Right cardiac atrium (tissue), 5 donors: ENCODE data around the gene ZNRD2. TPM values are rescaled to one million over a fixed set of nuclear protein-coding genes. Genes with fewer than 3 reads are reported as not detected.
"Not testable (repeated sequence)": the region's sequence is repeated elsewhere in the genome, so short reads cannot be mapped to it uniquely, and the experiment has no call there.

Experiments
- ATAC-seq, 2 donors: fragments of 200-7000 bp; cut with Tn5 transposase; one replicate each; pipeline versions ENCODE4 v1.8.0 to v1.9.1; 2020; ENCODE audit warnings: moderate library complexity in 2 of 2, mild to moderate bottlenecking in 1 of 2
- DNase-seq, 3 donors: peaks; one replicate each; pipeline ENCODE4 v3.0.0-alpha.2; 2020
- H3K27ac ChIP-seq: one replicate; pipeline ENCODE4 v1.5.1; 2013; ENCODE audit warnings: mild to moderate bottlenecking, low read length, control low read depth, moderate library complexity
- H3K27me3 ChIP-seq: one replicate; pipeline ENCODE4 v1.6.1; 2013; ENCODE audit not compliant: control insufficient read depth, insufficient read depth
- H3K4me1 ChIP-seq: one replicate; pipeline ENCODE4 v1.6.1; 2013; ENCODE audit warnings: low read length; ENCODE audit not compliant: control insufficient read depth, insufficient read depth
- H3K4me3 ChIP-seq: one replicate; pipeline ENCODE4 v1.5.1; 2013; ENCODE audit warnings: low read length, control low read depth
- H3K9me3 ChIP-seq: one replicate; pipeline ENCODE4 v1.6.1; 2013; ENCODE audit warnings: low read length; ENCODE audit not compliant: control insufficient read depth
- WGBS: extraction: QIAGEN DNeasy Blood & Tissue Kit; methylation state at CpG from one replicate; pipeline ENCODE4 v1.1.7; 2013; 5-methylcytosine and 5-hydroxymethylcytosine counted together
- intact Hi-C, 4 donors: fragments of 100-400 bp; cut with DNase I; formaldehyde crosslinking; loops; one replicate each; pipeline versions ENCODE4 v1.11.0 to v1.14.0; 2022 to 2023
- polyA plus RNA-seq: library from polyadenylated mRNA; stranded (reverse); fragments of 200-250 nt; gene quantifications from one replicate; pipeline ENCODE4 v1.2.3, GENCODE V29; 2013
- total RNA-seq, 4 donors: library from RNA; stranded (reverse); fragmentation: NEBNext Ultra II Directional; extraction: Animal tissue kit (Norgen Biotek cat#: 25700); gene quantifications; one replicate each; pipeline ENCODE4 v1.2.1, GENCODE V29; 2021
- donor health status: healthy with polysubstance abuse.
- donor health status: DM: no; HTN: yes; CAD: no.
- donor health status: DM: no; HTN: no; CAD: no.
- donor health status: DM: no; HTN: yes; CAD: no; lungs with severe emphysema.
- donor health status: DM: yes; HTN: yes; CAD: no.

ZNRD2 gene
- total and polyA plus RNA-seq, 5 donors = 32.6 to 56.8 (median 35.2) TPM

- Histone ChIP-seq H3K9me3 (no peaks in the 10 kb centered on the region), H3K27ac (peak within 1 kb of the TSS; percentile 99), H3K27me3 (no peaks in the 10 kb centered on the region), H3K4me1 (peaks cover 12% of the 10 kb centered on the region), H3K4me3 (peak within 1 kb of the TSS; percentile 90)
- intact Hi-C loops = no loop called here
- peak; percentile 88 to 95 (median 95) for DNase-seq
- peak; percentile 82 to 90 for ATAC-seq
- WGBS = under 1% methylated on average over 79 of the region's 79 CpGs
These were observed 12.0 kb upstream of the ZNRD2 start, which contains the start of gene LTBP3 for GRCh38 chr11:65558002-65558929. Gene LTBP3 (minus strand): TSS chr11:65558359. CDS start chr11:65557959, 400 bp downstream.

GRCh38 chr11:65558930-65559509 lies 11.3 kb upstream of the ZNRD2 start:
- WGBS = 26% methylated on average over 19 of the region's 19 CpGs
- DNase-seq (peak; percentile 82 to 94 (median 94)), ATAC-seq (peak; percentile 51 to 68)
- peak overlapping the region; percentile 99 for H3K27ac ChIP-seq
- H3K9me3 ChIP-seq = no peaks in the 10 kb centered on the region
- peaks cover 12% of the 10 kb centered on the region for H3K4me1 ChIP-seq
- H3K4me3 ChIP-seq = peak overlapping the region; percentile 90
- intact Hi-C loops = no loop called here
- H3K27me3 ChIP-seq = no peaks in the 10 kb centered on the region

- Histone ChIP-seq H3K27ac (peak overlapping the region; percentile 99), H3K4me1 (peaks cover 12% of the 10 kb centered on the region), H3K4me3 (no peak overlapping the region), H3K9me3 (no peaks in the 10 kb centered on the region), H3K27me3 (no peaks in the 10 kb centered on the region)
- 54% methylated on average over 5 of the region's 5 CpGs for WGBS
- ATAC-seq (no peak), DNase-seq (peak in 1 of 3 donors; percentile 48)
- intact Hi-C loops = no loop called here
These were observed 10.7 kb upstream of the ZNRD2 start for GRCh38 chr11:65559535-65559934.

- Histone ChIP-seq H3K9me3 (no peaks in the 10 kb centered on the region), H3K27me3 (no peaks in the 10 kb centered on the region), H3K27ac (peak overlapping the region; percentile 69), H3K4me3 (no peak overlapping the region), H3K4me1 (peaks cover 12% of the 10 kb centered on the region)
- ATAC-seq (peak; percentile 13 to 17), DNase-seq (peak in 1 of 3 donors; percentile 59)
- WGBS = 40% methylated on average over 5 of the region's 5 CpGs
- intact Hi-C loops = no loop called here
These were observed 10.2 kb upstream of the ZNRD2 start for GRCh38 chr11:65559951-65560537.

- DNase-seq (peak; percentile 65 to 88 (median 87)), ATAC-seq (peak; percentile 4 to 5)
- Histone ChIP-seq H3K27me3 (no peaks in the 10 kb centered on the region), H3K4me1 (peaks cover 12% of the 10 kb centered on the region), H3K27ac (peak overlapping the region; percentile 48), H3K9me3 (no peaks in the 10 kb centered on the region), H3K4me3 (no peak overlapping the region)
- 21% methylated on average over 15 of the region's 15 CpGs for WGBS
- intact Hi-C loops = no loop called here
These were observed 9.5 kb upstream of the ZNRD2 start for GRCh38 chr11:65560555-65561418.

GRCh38 chr11:65562020-65562419 lies 8.3 kb upstream of the ZNRD2 start:
- DNase-seq (no peak), ATAC-seq (no peak)
- H3K4me1 ChIP-seq = peaks cover 12% of the 10 kb centered on the region
- intact Hi-C loops = no loop called here
- H3K27ac ChIP-seq = no peak overlapping the region
- no peaks in the 10 kb centered on the region for H3K27me3 ChIP-seq
- no peak overlapping the region for H3K4me3 ChIP-seq
- WGBS = 89% methylated on average over 7 of the region's 7 CpGs
- H3K9me3 ChIP-seq = no peaks in the 10 kb centered on the region

GRCh38 chr11:65562788-65563187 lies 7.5 kb upstream of the ZNRD2 start:
- 88% methylated on average over 9 of the region's 9 CpGs for WGBS
- no peak overlapping the region for H3K4me3 ChIP-seq
- peak in 1 of 3 donors; percentile 35 for DNase-seq
- ATAC-seq = no peak
- no peak overlapping the region for H3K27ac ChIP-seq
- no peaks in the 10 kb centered on the region for H3K27me3 ChIP-seq
- intact Hi-C loops = no loop called here
- peaks cover 12% of the 10 kb centered on the region for H3K4me1 ChIP-seq
- no peaks in the 10 kb centered on the region for H3K9me3 ChIP-seq

- H3K27me3 ChIP-seq = no peaks in the 10 kb centered on the region
- H3K4me1 ChIP-seq = peaks cover 12% of the 10 kb centered on the region
- no peaks in the 10 kb centered on the region for H3K9me3 ChIP-seq
- intact Hi-C loops = no loop called here
- H3K27ac ChIP-seq = no peak overlapping the region
- ATAC-seq (no peak), DNase-seq (no peak)
- WGBS = 96% methylated on average over 4 of the region's 4 CpGs
- no peak overlapping the region for H3K4me3 ChIP-seq
These were observed 6.7 kb upstream of the ZNRD2 start for GRCh38 chr11:65563601-65564000.

GRCh38 chr11:65564879-65565559 lies 5.3 kb upstream of the ZNRD2 start:
- WGBS = 86% methylated on average over 12 of the region's 12 CpGs
- H3K27me3 ChIP-seq, DNase-seq, intact Hi-C loops, H3K27ac ChIP-seq, H3K9me3 ChIP-seq, ATAC-seq, H3K4me3 ChIP-seq: not testable (repeated sequence)
- H3K4me1 ChIP-seq = peaks cover 12% of the 10 kb centered on the region
